Putamen (tissue), 1 donor: ENCODE measurements around the gene FRMD4A.

Source experiments
- DNase-seq: peaks from one replicate; pipeline ENCODE4 v3.0.0-alpha.2; 2016; ENCODE audit warnings: low spot score

The FRMD4A gene

GRCh38 chr10:13669182-13669855 is 661.4 kb downstream of the FRMD4A start:
- DNase-seq = no peak

GRCh38 chr10:13668126-13668525 is 662.6 kb downstream of the FRMD4A start:
- peak; percentile 53 for DNase-seq

GRCh38 chr10:13665516-13666262 is 665.0 kb downstream of the FRMD4A start:
- no peak for DNase-seq

- no peak for DNase-seq
Observed at GRCh38 chr10:13661256-13661655, 669.5 kb downstream of the FRMD4A start.

- DNase-seq = no peak
Observed at GRCh38 chr10:13660551-13660920, 670.2 kb downstream of the FRMD4A start.

- DNase-seq = peak; percentile 66
Observed at GRCh38 chr10:13659887-13660550, 670.7 kb downstream of the FRMD4A start.

- peak; percentile 33 for DNase-seq
Observed at GRCh38 chr10:13658871-13659685, 671.6 kb downstream of the FRMD4A start.

- DNase-seq = no peak
Observed at GRCh38 chr10:13658264-13658663, 672.5 kb downstream of the FRMD4A start.

- DNase-seq = no peak
Observed at GRCh38 chr10:13657101-13657680, 673.5 kb downstream of the FRMD4A start.

- DNase-seq = no peak
Observed at GRCh38 chr10:13656337-13657100, 674.2 kb downstream of the FRMD4A start.

- DNase-seq = no peak
Observed at GRCh38 chr10:13654846-13655245, 675.9 kb downstream of the FRMD4A start.

- DNase-seq = peak; percentile 55
Observed at GRCh38 chr10:13654118-13654830, 676.5 kb downstream of the FRMD4A start.

GRCh38 chr10:13652860-13653259 is 677.9 kb downstream of the FRMD4A start:
- no peak for DNase-seq

- no peak for DNase-seq
Observed at GRCh38 chr10:13651969-13652720, 678.6 kb downstream of the FRMD4A start.

GRCh38 chr10:13650961-13651360 is 679.8 kb downstream of the FRMD4A start:
- no peak for DNase-seq

- no peak for DNase-seq
Observed at GRCh38 chr10:13649844-13650520, 680.7 kb downstream of the FRMD4A start.

GRCh38 chr10:13648425-13648824 is 682.3 kb downstream of the FRMD4A start:
- no peak for DNase-seq

GRCh38 chr10:13644866-13645265 is 685.9 kb downstream of the FRMD4A start:
- DNase-seq = no peak

GRCh38 chr10:13643016-13643415 is 687.7 kb downstream of the FRMD4A start:
- no peak for DNase-seq
